Astrocyte (in vitro differentiated cells and primary cell): Measurements from ENCODE around the gene MYLK2. TPM values are rescaled to one million over a fixed set of nuclear protein-coding genes. Genes with fewer than 3 reads are reported as not detected.
A peak's percentile ranks its signal among the peaks of the same experiment; 100 is the strongest.

Experiments used
- DNase-seq: peaks from one replicate; pipeline ENCODE4 v3.0.0-alpha.2; 2010; ENCODE audit warnings: low read depth
- FAIRE-seq: peaks from 2 replicates; lab custom pipeline; 2011; peaks lifted over from hg19 to GRCh38; lab: Jason Lieb, UNC
- H2AFZ ChIP-seq: 2 replicates; pipeline ENCODE4 v1.6.0; 2012; ENCODE audit warnings: low read depth, low read length, inconsistent platforms
- H3K27ac ChIP-seq: 2 replicates; pipeline ENCODE4 v1.5.1; 2011; ENCODE audit warnings: low read depth, low read length, inconsistent platforms
- H3K27me3 ChIP-seq: 2 replicates; pipeline ENCODE4 v1.6.0; 2011; ENCODE audit warnings: low read length, inconsistent platforms; ENCODE audit not compliant: insufficient read depth
- H3K36me3 ChIP-seq: 2 replicates; pipeline ENCODE4 v1.5.1; 2011; ENCODE audit warnings: low read length, inconsistent platforms; ENCODE audit not compliant: insufficient read depth
- H3K4me1 ChIP-seq: 2 replicates; pipeline ENCODE4 v1.5.1; 2011; ENCODE audit warnings: low read length, inconsistent platforms; ENCODE audit not compliant: insufficient read depth
- H3K4me2 ChIP-seq: 2 replicates; pipeline ENCODE4 v1.6.0; 2012; ENCODE audit warnings: low read length, inconsistent platforms
- H3K4me3 ChIP-seq: 2 replicates; pipeline ENCODE4 v1.5.1; 2011; ENCODE audit warnings: low read depth, mild to moderate bottlenecking, low read length, inconsistent platforms; ENCODE audit not compliant: insufficient read depth
- H3K79me2 ChIP-seq: 2 replicates; pipeline ENCODE4 v1.6.0; 2012; ENCODE audit warnings: mild to moderate bottlenecking, low read length, inconsistent platforms; ENCODE audit not compliant: insufficient read depth
- H3K9ac ChIP-seq: 2 replicates; pipeline ENCODE4 v1.6.0; 2012; ENCODE audit warnings: mild to moderate bottlenecking, low read length, inconsistent platforms
- H3K9me3 ChIP-seq: 2 replicates; pipeline ENCODE4 v1.5.1; 2012; ENCODE audit warnings: low read depth, mild to moderate bottlenecking, low read length, inconsistent platforms; ENCODE audit not compliant: insufficient read depth
- H4K20me1 ChIP-seq: 2 replicates; pipeline ENCODE4 v1.6.0; 2012; ENCODE audit warnings: low read length, inconsistent platforms; ENCODE audit not compliant: insufficient read depth
- H3K27ac Mint-ChIP-seq: one replicate; pipeline ENCODE4 v1.8.0; 2021; ENCODE audit warnings: mild to moderate bottlenecking, mixed read lengths; ENCODE audit not compliant: unreplicated experiment
- H3K27me3 Mint-ChIP-seq: one replicate; pipeline ENCODE4 v1.8.0; 2021; ENCODE audit warnings: low read depth, mixed read lengths; ENCODE audit not compliant: unreplicated experiment
- H3K36me3 Mint-ChIP-seq: one replicate; pipeline ENCODE4 v1.8.0; 2021; ENCODE audit warnings: low read depth, mixed read lengths; ENCODE audit not compliant: unreplicated experiment
- H3K4me1 Mint-ChIP-seq: one replicate; pipeline ENCODE4 v1.8.0; 2021; ENCODE audit warnings: low read depth, mixed read lengths; ENCODE audit not compliant: unreplicated experiment
- H3K4me3 Mint-ChIP-seq: one replicate; pipeline ENCODE4 v1.8.0; 2021; ENCODE audit warnings: mild to moderate bottlenecking, moderate library complexity, mixed read lengths; ENCODE audit not compliant: unreplicated experiment
- H3K9me3 Mint-ChIP-seq: one replicate; pipeline ENCODE4 v1.8.0; 2021; ENCODE audit warnings: mild to moderate bottlenecking, mixed read lengths; ENCODE audit not compliant: unreplicated experiment
- CTCF ChIP-seq: IDR thresholded peaks from 2 replicates; pipeline ENCODE4 v1.5.1; 2011; ENCODE audit warnings: low read depth, mild to moderate bottlenecking, inconsistent platforms, low read length, moderate library complexity; ENCODE audit not compliant: insufficient read depth
- EZH2 ChIP-seq: IDR thresholded peaks from 2 replicates; pipeline ENCODE4 v1.6.1; 2012; ENCODE audit warnings: mild to moderate bottlenecking, low read length, inconsistent platforms; ENCODE audit not compliant: insufficient read depth
- total RNA-seq: library from RNA; stranded (reverse); gene quantifications from 2 replicates; pipeline ENCODE4 v1.2.1, GENCODE V29; 2021

Gene MYLK2
- total RNA-seq, 1 donor from 2014 or later = 2.1 TPM

DNA sequence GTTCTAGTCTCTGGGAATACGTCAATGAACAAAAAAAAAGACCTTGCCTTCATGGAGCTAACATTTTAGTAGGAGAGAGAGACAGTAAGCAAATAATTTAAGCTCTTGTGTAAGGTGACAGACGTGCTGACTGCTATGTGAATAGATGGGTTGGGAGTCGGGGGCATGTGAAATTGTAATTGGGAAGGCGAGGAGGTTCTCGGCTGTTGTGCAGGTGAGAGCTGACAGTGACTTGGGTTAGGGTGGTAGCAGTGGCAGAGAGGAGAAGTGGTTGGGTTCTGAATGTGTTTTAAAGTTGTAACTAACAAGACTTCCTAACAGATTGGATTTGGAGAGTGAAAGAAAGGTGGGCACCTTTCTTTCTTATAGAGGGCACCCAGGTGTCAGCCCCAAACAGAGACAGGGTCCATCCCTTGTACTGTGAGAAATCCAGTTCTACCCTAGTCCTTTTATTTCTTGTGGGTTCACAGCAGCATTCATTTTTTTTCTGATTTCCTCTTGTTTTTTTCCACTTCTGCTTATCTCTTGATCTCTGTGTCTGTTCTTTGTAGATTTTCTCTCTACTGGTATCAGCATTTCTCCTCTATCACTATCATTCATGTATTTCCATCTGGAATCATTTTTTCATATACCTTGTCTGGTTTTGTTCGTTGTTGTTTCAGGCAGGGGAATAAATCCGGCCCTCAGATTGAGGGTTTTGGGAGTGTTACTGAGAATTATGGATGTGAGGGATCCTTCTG, 15.4 kb upstream of the MYLK2 start:
- Histone ChIP-seq H2AFZ (no peak overlapping the region), H3K4me1 (no peaks in the 10 kb centered on the region), H3K27ac (no peak overlapping the region), H3K9me3 (no peaks in the 10 kb centered on the region), H3K79me2 (no peaks in the 10 kb centered on the region), H3K4me3 (no peak overlapping the region), H3K36me3 (peaks cover 25% of the 10 kb centered on the region), H3K4me2 (no peak overlapping the region), H4K20me1 (no peaks in the 10 kb centered on the region), H3K9ac (no peak overlapping the region), H3K27me3 (no peaks in the 10 kb centered on the region)
- Mint-ChIP-seq H3K27ac (no peak overlapping the region), H3K36me3 (no peaks in the 10 kb centered on the region), H3K27me3 (no peaks in the 10 kb centered on the region), H3K4me3 (no peak overlapping the region), H3K4me1 (peaks cover 3% of the 10 kb centered on the region), H3K9me3 (no peaks in the 10 kb centered on the region)
- no peak for DNase-seq
- FAIRE-seq = no peak
- TF ChIP-seq CTCF (no peak), EZH2 (no peak)

DNA sequence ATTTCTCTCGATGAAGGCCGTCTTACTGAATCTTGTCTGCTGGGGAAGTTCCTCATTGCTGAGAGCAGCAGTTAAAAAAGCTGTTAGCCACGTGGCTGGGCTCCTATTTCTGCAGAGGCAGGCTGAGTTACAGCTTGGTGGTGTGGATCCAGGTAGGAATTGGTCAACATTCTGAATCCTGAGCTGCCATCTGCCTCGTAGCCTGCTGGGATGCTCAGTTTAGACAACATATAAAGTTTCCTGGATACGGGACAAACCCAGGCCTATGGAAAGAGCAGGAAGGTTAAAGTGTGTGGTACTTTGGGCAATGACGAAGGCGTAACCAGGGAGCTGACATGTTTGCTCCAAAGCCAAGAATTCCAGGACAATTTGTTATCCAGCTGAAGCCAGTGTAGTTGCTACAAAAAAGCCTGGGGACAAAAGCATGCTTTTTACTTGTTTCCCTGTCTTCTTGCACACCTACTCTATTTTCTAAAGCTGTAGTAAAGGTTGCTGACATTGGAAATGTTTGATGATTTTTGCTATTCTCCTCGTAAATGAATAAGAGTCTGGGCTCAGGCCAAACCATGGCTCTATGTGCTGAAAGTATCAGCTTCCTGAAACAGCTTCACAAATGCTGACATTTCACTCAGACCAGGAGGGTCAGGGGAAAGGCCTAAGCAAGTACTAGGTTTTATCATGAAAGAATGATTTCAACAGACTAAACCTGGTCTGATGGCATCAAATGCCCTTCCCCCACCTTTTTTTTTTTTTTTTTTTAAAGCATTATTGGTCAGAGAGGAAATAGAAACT, 12.4 kb upstream of the MYLK2 start:
- Histone ChIP-seq H3K4me3 (no peak overlapping the region), H3K4me1 (peaks cover 22% of the 10 kb centered on the region), H3K27ac (no peak overlapping the region), H3K79me2 (no peaks in the 10 kb centered on the region), H3K9me3 (no peaks in the 10 kb centered on the region), H3K27me3 (no peaks in the 10 kb centered on the region), H4K20me1 (no peaks in the 10 kb centered on the region), H2AFZ (no peak overlapping the region), H3K36me3 (peaks cover 11% of the 10 kb centered on the region), H3K4me2 (no peak overlapping the region), H3K9ac (no peak overlapping the region)
- Mint-ChIP-seq H3K36me3 (no peaks in the 10 kb centered on the region), H3K27me3 (no peaks in the 10 kb centered on the region), H3K9me3 (no peaks in the 10 kb centered on the region), H3K4me3 (no peak overlapping the region), H3K27ac (no peak overlapping the region), H3K4me1 (peaks cover 23% of the 10 kb centered on the region)
- no peak for TF ChIP-seq CTCF
- no peak for TF ChIP-seq EZH2
- FAIRE-seq = no peak
- DNase-seq = peak; percentile 33
